Natural killer cell (primary cell): ENCODE measurements around the gene TP53. TPM values are rescaled to one million over a fixed set of nuclear protein-coding genes. Genes with fewer than 3 reads are reported as not detected.
A peak's percentile ranks its signal among the peaks of the same experiment; 100 is the strongest.

Experiments
- ATAC-seq, 3 donors: fragments of 150-1000 bp in 2 of 3; fragments of 200-7000 bp in 1 of 3; cut with Tn5 transposase; 1 replicate in 1 of 3; 2 replicates in 2 of 3; pipeline ENCODE4 v1.10.0; 2021; ENCODE audit warnings: mild to moderate bottlenecking in 2 of 3, moderate library complexity in 2 of 3
- DNase-seq, 2 donors: peaks; one replicate each; pipeline versions ENCODE4 v3.0.0 to v3.0.0-alpha.2; 2013 to 2021; ENCODE audit warnings: mixed read lengths in 1 of 2
- H3K27ac ChIP-seq: one replicate; pipeline ENCODE4 v1.5.1; 2013; ENCODE audit warnings: mild to moderate bottlenecking, low read length
- H3K27me3 ChIP-seq: one replicate; pipeline ENCODE4 v1.6.1; 2013; ENCODE audit warnings: low read length; ENCODE audit not compliant: control insufficient read depth, insufficient read depth
- H3K36me3 ChIP-seq: one replicate; pipeline ENCODE4 v1.6.1; 2013; ENCODE audit warnings: low read length; ENCODE audit not compliant: control insufficient read depth, insufficient read depth
- H3K4me1 ChIP-seq: one replicate; pipeline ENCODE4 v1.6.1; 2013; ENCODE audit warnings: low read length; ENCODE audit not compliant: control insufficient read depth, insufficient read depth
- H3K4me3 ChIP-seq: one replicate; pipeline ENCODE4 v1.5.1; 2013; ENCODE audit warnings: low read length
- H3K9me3 ChIP-seq: one replicate; pipeline ENCODE4 v1.6.1; 2013; ENCODE audit warnings: low read length; ENCODE audit not compliant: control insufficient read depth, insufficient read depth
- H3K27ac Mint-ChIP-seq, 2 donors: one replicate each; pipeline ENCODE4 v1.8.0; 2022; ENCODE audit warnings: mild to moderate bottlenecking in 2 of 2, mixed read lengths in 2 of 2, moderate library complexity in 1 of 2
- H3K27me3 Mint-ChIP-seq, 2 donors: one replicate each; pipeline ENCODE4 v1.8.0; 2022; ENCODE audit warnings: low read depth in 2 of 2, mixed read lengths in 2 of 2
- H3K36me3 Mint-ChIP-seq: one replicate; pipeline ENCODE4 v1.8.0; 2022; ENCODE audit warnings: mixed read lengths
- H3K4me1 Mint-ChIP-seq, 2 donors: one replicate each; pipeline ENCODE4 v1.8.0; 2022; ENCODE audit warnings: mixed read lengths in 2 of 2
- H3K4me3 Mint-ChIP-seq: one replicate; pipeline ENCODE4 v1.8.0; 2022; ENCODE audit warnings: mild to moderate bottlenecking, moderate library complexity, mixed read lengths
- H3K9me3 Mint-ChIP-seq, 2 donors: one replicate each; pipeline ENCODE4 v1.8.0; 2022; ENCODE audit warnings: mixed read lengths in 2 of 2
- WGBS: methylation state at CpG from one replicate; pipeline ENCODE4 v1.1.7; 2013; ENCODE audit warnings: missing lambda C conversion rate; ENCODE audit not compliant: insufficient coverage; 5-methylcytosine and 5-hydroxymethylcytosine counted together
- intact Hi-C: fragments of 100-400 bp; cut with micrococcal nuclease; formaldehyde crosslinking; loops from one replicate; pipeline ENCODE4 v1.14.2; 2022
- total RNA-seq, 4 donors: library from RNA; stranded (reverse); fragments of 120-200 nt in 1 of 4; gene quantifications; one replicate each; pipeline versions ENCODE4 v1.2.3 to v1.2.4, GENCODE V29; 2013 to 2022
- TF ChIP-seq, protein P1 (sequence below): fragments of 200-600 bp; IDR thresholded peaks from one replicate; pipeline ENCODE4 v1.8.0; 2022; ENCODE audit warnings: antibody characterized with exemption

The TP53 gene
- total RNA-seq, 3 donors from 2014 or later (not counting 1 experiment from before 2014, with no cell fraction given): 56.5 to 65.5 (median 62.0) TPM

DNA sequence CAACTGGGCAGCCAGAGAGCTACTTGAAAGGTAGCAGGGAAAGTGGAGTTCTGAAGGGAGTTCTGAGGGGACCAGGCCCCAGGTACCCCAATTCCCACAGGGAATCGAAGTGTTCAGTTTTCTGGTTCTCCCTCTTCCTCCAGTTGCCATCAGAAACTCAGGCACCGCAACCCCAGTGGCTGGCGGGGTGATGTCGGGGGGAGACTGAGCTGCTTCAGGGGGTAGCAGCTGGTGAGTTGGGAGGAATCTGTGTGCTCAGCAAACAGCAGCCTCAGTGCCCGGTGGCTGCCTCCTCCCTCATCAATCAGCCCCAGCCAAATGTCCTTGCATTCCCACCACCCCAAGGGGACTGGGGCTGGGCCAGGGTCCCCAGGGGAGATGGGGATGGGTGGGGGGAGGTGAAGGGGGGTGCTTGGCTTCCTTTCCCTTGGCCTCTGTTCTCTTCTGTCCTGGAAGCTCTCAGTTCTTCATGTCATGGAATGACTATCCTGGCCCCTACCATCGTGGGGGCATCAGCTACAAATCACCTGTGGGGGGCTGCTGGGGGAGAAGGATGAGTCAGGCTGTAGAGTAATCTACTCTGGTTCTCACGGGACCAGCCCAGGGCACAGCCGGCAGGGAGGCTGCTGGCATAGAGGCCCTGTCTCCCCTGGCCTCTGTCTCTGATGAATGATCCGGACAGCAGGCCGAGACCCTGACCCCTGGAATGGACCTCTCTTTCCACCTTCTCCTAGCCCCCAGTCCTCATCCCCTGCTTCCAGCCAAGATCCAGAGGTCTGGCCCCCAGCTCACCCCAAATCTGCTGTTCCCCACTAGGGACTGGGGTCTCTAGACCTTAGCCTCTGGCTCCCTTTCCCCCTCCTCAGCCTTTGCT is 27.7 kb upstream of the TP53 start:
- intact Hi-C loops: no loop called here
- H3K4me1 Mint-ChIP-seq: peaks cover 15 to 37% of the 10 kb centered on the region in 2 donors
- WGBS: 91% methylated on average over 5 of the region's 10 CpGs
- Histone ChIP-seq H3K36me3 (no peaks in the 10 kb centered on the region), H3K4me1 (peaks cover 18% of the 10 kb centered on the region), H3K27ac (no peak overlapping the region), H3K27me3 (peaks cover 35% of the 10 kb centered on the region), H3K4me3 (no peak overlapping the region), H3K9me3 (no peaks in the 10 kb centered on the region)
- TF ChIP-seq, protein P1, sequence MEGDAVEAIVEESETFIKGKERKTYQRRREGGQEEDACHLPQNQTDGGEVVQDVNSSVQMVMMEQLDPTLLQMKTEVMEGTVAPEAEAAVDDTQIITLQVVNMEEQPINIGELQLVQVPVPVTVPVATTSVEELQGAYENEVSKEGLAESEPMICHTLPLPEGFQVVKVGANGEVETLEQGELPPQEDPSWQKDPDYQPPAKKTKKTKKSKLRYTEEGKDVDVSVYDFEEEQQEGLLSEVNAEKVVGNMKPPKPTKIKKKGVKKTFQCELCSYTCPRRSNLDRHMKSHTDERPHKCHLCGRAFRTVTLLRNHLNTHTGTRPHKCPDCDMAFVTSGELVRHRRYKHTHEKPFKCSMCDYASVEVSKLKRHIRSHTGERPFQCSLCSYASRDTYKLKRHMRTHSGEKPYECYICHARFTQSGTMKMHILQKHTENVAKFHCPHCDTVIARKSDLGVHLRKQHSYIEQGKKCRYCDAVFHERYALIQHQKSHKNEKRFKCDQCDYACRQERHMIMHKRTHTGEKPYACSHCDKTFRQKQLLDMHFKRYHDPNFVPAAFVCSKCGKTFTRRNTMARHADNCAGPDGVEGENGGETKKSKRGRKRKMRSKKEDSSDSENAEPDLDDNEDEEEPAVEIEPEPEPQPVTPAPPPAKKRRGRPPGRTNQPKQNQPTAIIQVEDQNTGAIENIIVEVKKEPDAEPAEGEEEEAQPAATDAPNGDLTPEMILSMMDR: no peak
- no peak overlapping the region for H3K27ac Mint-ChIP-seq
- H3K4me3 Mint-ChIP-seq: no peak overlapping the region
- ATAC-seq: no peak
- H3K36me3 Mint-ChIP-seq: no peaks in the 10 kb centered on the region
- no peaks in the 10 kb centered on the region for H3K9me3 Mint-ChIP-seq
- H3K27me3 Mint-ChIP-seq: peaks cover 66 to 68% of the 10 kb centered on the region in 2 donors
- DNase-seq: peak in 1 of 2 donors; percentile 1

- Histone ChIP-seq H3K9me3 (no peaks in the 10 kb centered on the region), H3K36me3 (no peaks in the 10 kb centered on the region), H3K4me3 (no peak overlapping the region), H3K4me1 (peaks cover 18% of the 10 kb centered on the region), H3K27me3 (peaks cover 30% of the 10 kb centered on the region), H3K27ac (no peak overlapping the region)
- Mint-ChIP-seq H3K27me3 (peaks cover 58 to 59% of the 10 kb centered on the region in 2 donors), H3K4me1 (peaks cover 15 to 37% of the 10 kb centered on the region in 2 donors), H3K4me3 (no peak overlapping the region), H3K9me3 (no peaks in the 10 kb centered on the region), H3K36me3 (no peaks in the 10 kb centered on the region), H3K27ac (no peak overlapping the region)
- intact Hi-C loops: no loop called here
- ATAC-seq (no peak), DNase-seq (peak in 1 of 2 donors; percentile 7)
- TF ChIP-seq, protein P1: no peak
- WGBS: 13% methylated on average over 6 of the region's 9 CpGs
Observed at GRCh38 chr17:7713782-7714181, 26.5 kb upstream of the TP53 start.

- ATAC-seq (no peak), DNase-seq (peak in 1 of 2 donors; percentile 34)
- Mint-ChIP-seq H3K9me3 (no peaks in the 10 kb centered on the region), H3K4me3 (no peak overlapping the region), H3K36me3 (no peaks in the 10 kb centered on the region), H3K27ac (no peak overlapping the region), H3K4me1 (peaks cover 15 to 26% of the 10 kb centered on the region in 2 donors), H3K27me3 (peaks cover 49 to 51% of the 10 kb centered on the region in 2 donors)
- no peaks in the 10 kb centered on the region for H3K36me3 ChIP-seq
- H3K9me3 ChIP-seq: no peaks in the 10 kb centered on the region
- WGBS: 47% methylated on average over 13 of the region's 19 CpGs
- H3K4me1 ChIP-seq: peaks cover 13% of the 10 kb centered on the region
- TF ChIP-seq, protein P1: no peak
- H3K27me3 ChIP-seq: peaks cover 26% of the 10 kb centered on the region
- H3K27ac ChIP-seq: no peak overlapping the region
- H3K4me3 ChIP-seq: no peak overlapping the region
- intact Hi-C loops: no loop called here
Observed at GRCh38 chr17:7712111-7712771, 25.0 kb upstream of the TP53 start.
